GM18526 (cell line): Measurements from ENCODE around the gene CD3G.
A peak's percentile ranks its signal among the peaks of the same experiment; 100 is the strongest.

Experiments used
- POLR2A ChIP-seq: IDR thresholded peaks from 3 replicates; pipeline ENCODE4 v1.6.1; 2011; ENCODE audit not compliant: insufficient read length; ENCODE audit errors: extremely low read depth

The CD3G gene

DNA sequence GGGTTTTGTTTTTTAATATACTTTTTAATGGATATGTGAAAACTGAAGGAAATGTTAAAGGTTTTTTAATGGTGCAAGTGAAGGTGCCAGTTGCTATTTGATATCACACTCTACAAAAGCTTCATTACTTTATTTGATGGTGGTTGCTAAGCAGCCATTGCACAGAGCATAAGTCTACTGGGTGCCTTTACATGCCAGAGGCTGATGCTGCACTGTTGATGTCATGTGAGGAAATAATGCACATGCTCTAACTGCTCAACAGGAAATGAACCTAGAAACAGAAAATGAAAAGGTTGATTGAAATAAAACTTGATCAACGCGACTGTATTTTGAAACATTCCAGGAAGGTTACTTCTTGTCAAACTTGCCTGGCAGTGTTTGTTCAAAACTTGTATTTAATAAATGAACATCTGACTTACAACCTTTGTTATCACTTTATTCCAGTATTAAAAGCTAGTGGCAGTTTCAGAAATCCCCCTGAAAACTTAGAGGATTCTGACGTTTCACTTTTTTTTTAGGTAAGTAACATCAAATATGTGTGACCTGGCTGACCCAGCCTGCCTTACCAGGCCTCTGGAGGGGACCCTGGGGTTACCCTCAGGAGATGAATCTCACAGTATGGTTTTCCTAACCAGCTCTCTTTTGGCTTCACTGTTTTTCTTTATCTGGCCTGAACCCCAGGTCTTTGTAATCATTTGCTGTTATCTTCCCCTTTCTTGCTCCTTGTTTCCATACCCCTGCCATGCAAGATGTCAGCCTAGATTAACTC, 54.8 kb downstream of the CD3G start:
- no peak for TF ChIP-seq POLR2A

DNA sequence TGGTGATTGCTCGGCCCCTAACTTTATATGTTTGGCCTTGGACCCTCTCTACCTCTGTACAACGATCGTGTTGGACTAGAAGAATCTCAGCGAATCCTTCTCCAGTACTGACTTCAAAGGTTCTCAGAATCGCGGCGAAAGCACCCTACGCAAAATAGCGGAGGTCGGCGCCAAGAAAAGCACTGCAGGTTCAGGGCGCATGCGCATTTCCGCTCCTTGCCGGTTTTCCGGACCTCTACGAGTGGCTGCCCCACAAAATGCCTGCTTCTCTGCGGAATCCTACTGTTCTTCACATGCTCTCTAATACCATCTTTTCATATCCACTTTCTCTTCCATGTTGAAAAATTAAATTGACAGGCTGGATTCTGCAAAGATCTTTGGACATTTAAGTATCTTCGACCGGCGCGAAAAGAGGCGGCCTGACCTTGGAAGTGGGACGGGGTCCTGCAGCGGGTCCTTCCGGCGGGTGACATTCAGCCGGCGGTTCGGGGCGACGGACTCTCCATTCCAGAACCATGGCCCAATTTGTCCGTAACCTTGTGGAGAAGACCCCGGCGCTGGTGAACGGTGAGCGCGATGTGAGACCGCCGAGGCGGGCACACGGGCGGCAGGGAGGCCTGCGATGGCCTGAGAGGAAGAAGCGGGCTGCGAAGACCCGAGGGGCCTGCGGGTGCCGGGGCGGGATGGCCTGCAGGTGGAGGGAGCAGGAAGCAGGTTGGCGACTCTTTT, 57.2 kb downstream of the CD3G start, which contains the start of gene ATP5MG:
TSS of gene ATP5MG (plus strand) at position 456 of the 729 bp plus-strand sequence. CDS start at position 516, 60 bp downstream.
- TF ChIP-seq POLR2A, result peak; percentile 74

DNA sequence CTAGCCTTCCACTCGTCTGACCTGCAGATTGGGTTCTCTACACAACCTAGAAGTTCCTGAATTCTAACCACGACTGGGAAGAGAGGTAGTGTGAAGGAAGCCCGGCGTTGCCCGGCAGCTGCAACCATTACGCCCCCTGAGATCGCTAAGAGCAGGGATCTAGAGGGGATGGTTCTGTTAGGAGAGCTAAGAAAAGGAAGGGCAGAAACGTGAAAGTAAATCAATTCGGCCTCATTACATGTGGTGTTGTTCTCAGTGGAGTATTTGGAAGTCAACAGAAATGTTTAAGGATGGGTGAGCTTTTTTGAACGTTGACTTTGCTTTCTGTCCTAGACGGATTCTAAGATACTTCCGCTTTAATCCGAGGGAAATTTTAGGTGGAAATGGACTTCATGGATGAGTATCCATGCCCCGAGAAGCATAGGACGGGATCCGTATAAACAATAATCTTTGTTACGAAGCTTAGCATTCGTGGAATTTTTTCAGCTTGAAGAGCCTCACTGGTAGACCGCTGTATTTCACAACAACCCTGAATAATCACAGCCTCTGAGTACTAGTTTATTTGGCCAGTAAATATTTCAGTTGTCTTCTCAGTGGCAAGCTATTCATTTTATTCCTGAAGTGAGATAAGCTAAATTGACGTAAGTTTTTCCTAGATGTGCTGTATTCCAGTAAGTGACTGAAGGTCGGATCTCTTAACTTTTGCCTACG, 57.9 kb downstream of the CD3G start:
- no peak for TF ChIP-seq POLR2A
